Stimulated activated CD4-positive, alpha-beta T cell treated with anti-CD3 and anti-CD28 coated beads, Interleukin-4, amount 100 ng/mL, for 24 hours (primary cell): ENCODE measurements around the gene LIPC.

Source experiments
- DNase-seq: peaks from one replicate; pipeline ENCODE4 v3.0.0-alpha.2; 2020

LIPC gene

DNA sequence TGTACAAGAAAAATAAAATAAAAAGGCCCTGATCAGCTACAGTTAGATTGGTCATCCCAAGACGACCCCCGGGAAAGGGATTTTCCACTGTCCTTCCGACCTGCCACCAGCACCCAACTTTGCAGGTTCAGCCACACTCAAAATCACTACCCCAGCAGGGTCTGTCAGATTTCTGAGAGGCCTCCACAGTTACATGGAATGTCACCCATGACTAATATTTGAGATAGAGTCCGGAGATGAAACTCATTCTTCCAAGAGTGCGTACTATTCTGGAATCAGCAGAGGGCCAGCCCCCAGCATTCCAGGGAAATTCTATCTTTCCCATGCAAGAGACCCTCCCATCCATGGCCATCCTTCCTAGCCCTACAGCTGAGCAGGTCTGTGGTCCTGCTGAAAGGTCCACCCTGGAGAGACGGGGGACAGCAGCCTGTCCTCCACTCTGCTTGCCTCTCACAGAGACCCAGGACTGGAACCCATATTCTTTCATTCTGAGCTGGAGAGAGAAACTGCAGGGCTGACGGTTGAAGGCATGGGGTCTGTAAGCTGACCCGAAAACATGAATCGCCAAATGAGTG, 5.8 kb downstream of the LIPC start:
- DNase-seq, result no peak

DNA sequence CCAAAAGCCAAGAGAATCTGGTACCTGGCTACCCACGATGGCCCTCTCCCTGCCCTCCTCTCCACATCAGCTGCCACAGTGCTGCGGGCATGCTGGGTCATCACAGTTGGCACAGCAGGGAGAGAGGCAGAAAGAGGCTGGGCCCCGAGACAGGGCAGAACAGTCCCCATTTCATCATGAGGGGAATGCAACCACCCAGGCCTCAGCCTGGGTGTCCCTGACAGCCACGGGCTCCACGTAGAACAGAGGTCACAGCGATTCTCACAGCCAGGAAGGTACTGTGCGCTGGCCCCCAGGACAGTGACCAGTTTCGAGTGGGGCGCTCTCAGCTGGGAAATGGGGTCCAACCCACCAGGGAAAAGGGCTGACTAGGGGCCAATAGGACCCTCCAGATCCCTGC, 6.3 kb downstream of the LIPC start:
- no peak for DNase-seq

DNA sequence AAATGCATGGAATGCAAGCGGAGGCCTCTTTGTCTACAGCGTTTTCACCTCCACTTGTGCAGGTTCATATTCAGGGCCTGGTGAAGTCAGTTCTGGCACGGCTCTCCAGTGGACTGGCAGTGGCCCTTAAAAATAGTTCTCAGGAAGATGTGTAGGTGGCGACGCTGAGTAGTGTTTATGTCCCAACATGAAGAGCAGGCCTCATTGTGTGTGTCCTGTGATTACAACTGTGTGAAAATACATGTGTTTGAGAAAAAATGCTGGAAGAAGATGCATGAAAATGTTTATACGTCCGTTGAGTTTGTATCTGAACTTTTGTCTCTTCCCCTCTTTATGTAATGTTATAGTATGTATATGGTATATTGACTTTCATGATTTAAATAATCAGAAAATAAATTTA, 7.2 kb downstream of the LIPC start:
- peak; percentile 27 for DNase-seq

DNA sequence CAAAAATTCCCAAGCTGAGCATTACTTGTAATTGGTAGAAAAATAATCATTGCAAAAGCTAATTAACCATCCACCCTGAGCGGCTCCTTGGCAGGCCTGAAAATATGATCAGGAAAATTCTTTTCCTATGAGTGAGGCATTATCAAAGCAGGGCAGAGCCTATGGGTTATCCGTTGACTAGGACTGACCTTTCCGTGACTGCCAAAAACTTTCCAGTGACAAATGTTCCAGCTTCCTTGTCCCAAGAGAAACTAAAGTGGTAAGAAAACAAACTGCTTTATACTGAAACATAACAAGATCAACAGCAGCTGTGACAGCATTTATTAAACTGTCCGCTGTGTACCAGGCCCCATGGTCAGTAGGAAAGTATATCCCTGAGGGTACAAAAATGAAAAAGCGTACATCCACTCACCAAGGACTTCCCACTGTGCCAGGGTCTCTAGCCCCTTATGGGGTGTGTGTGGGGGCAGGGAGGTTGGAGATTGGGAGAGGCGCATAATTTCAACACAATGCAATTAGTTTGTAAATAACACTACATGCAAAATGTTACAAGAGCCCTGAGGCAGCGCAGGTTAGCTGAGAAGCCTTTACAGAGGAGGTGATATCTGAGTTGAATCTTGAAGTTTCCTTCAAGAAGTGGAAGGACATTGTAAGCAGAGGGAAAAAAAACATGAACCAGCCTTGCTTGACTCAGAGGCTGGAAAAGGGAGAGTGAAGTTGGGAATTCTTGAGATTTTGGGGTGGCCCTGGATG, 8.5 kb downstream of the LIPC start:
- no peak for DNase-seq

DNA sequence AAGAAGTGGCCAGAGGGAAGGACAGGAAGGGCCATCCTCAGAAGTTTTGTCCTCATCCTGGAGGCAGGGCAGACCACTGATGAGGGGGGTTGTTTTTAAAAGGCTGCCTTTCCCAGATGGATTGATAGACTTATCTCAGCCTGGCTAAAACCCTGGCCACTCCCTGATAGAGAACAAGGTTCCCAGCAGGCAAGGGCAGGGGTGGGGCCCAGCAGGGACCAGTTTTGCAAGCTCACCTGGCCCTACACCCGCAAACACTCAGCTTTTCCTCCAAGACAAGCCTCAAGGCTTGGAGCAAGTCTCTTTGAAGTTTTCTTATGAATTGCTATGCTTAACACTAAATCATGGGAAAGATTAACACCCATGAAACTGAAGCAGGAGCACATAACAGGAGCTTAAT, 9.1 kb downstream of the LIPC start:
- DNase-seq, result no peak

DNA sequence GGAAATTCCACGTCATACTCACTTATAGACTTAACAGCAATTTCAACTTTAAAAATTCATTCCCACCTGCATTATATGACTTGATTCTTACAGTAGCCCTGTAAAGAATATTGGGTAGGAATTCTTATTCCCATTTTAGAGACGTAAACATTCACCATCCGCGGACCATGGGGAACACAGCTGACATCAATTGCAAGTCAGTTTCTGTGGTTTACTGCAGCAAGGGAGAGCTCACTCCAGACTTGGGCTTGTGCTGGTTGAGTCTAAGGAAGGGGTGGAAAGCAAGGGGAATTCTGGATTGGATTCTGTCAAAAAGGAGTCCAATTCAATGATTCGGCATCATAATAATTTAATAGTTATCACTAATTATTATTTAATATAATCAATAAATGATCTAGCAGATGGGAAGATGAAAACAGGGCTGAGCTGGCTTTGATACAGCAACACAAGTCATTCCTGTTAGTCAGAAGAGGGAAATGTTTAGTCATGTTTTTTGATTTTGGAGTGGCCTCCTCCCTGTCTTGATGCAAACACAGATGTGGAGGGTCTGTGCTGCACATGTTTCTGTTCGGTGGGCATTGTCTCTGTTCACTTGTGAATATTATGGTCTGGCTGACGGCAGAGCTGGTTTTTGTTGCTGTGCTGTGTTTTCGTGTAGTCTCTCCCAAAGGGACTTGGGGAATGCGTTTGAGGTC, 9.7 kb downstream of the LIPC start:
- no peak for DNase-seq

DNA sequence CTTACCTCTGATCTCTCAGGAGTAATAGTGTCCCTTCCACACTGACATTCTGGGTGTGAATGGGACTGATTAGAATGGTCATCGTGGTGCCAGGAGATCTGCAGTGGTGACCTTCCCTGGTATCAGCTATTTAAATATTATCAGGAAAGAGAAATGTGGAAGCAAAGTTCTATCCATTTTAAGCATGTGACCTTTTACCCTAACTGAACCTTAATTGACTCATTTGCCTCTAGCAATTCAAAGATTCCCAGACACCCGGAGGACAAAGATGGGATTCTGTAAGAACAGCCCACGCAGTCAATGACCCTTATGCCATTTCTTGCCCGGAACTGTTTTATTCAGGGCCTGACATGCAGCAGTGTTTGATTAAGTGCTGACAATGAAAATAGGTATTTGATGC, 10.3 kb downstream of the LIPC start:
- DNase-seq, result no peak

DNA sequence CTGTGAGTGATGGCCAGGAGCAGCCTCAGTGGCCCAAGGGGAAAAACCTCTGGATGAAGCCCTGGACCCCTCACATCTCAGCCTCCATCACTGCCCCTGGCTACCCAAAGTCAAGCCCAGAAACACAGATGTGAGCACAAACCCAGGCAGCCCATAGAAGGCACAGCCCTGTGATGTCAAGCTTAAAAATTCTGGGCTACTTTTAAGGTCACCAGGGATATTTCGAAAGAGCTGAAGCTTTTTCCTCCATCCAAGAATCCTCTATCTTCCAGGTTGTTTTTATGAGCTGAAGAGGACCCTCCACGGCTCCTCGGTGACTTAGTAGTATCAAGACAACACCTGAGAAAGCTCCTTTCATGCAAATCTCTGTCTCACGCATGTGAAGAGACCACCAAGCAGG, 11.5 kb downstream of the LIPC start:
- DNase-seq, result no peak

DNA sequence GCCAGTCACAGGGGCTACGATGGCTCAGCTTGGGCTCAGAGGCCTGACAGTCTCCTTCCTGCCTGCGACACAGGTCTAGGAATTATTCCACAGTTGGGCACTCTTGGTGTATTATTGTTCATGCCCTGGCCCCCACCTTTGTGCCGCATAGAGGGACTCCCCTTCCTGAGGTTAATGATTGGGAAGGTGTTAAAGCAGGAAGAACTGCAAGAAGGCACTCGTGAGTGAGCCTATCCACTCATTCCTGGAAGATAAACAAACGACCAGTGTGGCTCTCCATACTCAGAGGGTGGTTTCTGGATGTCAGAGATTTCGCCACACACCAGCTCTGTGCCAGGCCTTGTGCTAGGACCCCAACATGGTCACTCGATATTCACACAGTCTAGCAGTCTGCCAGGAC, 12.3 kb downstream of the LIPC start:
- no peak for DNase-seq

DNA sequence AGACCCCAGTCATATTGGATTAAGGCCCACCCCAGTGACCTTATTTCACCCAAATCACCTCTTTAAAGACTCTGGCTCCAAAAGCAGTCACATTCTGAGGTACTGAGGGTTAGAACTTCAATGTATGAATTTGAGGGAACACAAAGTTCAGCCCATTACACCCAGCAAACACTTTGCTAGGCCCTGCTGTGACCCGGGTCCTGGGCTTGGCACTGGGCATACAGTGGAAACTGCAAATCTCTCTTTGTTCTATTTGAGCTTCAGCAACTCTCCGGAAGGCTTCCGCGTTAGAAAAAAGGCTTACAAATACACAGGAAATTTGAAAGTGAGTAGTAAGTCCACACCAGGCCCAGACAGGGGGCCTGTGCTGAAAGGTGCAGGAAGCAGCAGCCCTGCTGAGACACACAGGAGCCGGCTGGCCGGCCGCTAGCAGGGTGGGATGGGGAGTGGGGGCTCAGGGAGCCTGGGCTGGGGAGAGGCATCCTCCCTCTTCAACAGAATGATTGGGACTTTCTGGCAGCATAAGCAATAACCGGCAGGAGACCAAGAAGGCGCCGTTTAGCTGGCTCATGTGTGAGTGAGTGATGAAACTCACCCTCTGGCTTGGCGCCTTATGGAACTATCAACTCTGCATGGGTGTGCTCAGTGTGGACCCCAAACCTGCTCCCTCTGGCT, 13.0 kb downstream of the LIPC start:
- DNase-seq, result no peak

DNA sequence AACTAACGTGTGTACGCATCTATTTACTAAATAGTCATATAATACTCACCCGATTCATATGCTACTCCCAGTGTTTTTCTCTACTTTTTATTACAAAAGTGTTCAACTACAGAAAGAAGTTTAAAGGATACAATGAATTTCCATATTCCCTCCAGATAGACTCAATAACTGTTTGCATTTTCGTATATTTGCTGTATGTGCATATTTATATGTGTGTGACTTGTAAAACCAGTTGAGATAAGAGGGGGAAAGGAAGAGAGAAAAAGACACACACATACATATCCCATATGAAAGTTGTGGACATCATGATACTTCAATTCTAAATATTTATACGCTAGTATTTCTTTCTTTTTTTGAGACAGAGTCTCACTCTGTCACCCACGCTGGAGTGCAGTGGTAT, 14.1 kb downstream of the LIPC start:
- DNase-seq, result no peak

DNA sequence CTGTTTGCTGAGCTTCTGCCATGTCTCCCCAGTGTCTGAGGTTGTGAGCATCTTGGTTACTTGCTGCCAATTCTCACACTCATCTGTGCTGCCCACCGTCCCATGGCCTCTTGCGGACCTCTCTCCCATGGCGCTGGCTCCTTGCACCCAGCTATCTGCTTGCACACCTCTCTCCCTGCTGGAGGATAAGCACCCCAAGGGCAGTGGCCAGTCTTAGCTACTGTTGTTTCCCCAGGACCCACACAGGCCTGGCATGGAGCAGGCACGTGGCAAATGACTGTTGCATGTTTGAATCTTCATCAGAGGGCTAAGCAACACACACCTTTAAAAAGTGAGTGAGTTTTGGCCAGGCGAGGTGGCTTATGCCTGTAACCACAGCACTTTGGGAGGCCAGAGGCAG, 14.7 kb downstream of the LIPC start:
- no peak for DNase-seq

DNA sequence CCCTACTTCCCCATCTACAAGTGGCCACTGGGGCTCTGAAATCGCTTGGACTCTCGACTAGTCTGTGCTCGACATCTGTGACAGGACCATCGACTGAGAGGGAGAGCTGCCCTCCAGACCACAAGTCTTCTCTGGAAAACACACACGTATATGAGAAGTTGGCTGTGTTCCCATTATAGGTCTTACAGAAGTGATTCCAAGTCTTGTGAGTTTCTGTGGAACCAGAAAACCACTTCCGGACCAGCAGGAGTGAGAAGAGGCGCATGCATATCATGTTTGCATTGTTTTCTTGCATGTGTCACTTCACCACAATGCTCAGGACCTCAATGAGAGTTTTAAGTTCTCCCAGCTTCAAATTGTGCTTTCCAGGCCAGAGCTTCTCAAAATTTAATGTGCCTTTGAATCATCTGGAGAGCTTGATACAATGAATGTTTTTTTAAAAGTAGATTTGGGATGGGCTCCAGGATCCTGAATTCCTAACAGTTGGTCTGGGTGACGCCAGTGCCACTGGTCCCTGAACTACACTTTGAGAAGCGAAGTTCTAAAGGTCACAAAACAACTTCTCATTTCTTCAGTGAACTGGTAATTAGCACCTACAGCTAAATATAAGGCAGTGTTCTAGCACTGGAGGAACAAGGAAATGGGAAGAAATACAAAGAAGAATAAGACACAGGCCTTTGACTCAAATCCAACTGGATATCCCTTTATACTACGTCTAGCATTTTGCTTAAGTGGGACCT, 15.7 kb downstream of the LIPC start:
- DNase-seq, result no peak

DNA sequence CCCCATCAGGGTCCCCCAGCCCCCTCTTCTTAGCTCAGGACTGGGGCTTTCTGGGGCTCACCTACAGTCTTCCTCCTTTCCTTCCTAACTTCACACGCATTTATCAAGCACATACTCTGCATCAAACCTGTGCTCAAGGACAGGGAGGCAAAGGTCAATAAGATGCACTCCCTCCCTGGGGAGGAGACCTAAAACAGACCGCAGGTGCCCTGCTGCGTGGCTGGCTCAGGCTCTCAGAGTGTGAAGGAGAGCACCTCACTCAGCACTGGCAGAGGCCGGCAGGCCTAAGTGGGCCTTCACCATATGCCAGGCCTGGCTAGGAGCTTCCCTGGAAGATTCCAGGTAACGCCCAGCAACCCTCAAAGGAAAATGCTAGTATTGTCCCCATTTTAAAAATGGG, 16.5 kb downstream of the LIPC start:
- DNase-seq, result no peak

DNA sequence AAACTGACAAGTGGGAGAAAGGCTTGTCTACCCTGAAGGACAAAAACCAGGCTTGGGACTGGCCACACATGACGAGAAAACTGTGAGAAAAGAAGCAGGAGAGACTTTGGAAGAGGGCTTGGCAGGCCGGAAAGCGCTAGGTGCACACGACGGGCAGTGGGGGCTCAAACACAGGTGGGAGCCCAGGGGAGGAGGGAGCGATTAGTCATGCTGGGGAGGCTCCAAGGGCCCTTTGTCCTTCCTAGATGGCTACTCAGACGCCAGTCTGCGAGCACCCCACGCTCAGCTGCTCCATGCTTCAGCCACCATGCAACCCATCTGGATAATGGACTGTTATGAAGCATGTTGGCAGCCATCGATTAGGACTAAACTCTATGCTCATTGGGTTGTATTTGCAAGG, 17.1 kb downstream of the LIPC start:
- DNase-seq, result no peak

DNA sequence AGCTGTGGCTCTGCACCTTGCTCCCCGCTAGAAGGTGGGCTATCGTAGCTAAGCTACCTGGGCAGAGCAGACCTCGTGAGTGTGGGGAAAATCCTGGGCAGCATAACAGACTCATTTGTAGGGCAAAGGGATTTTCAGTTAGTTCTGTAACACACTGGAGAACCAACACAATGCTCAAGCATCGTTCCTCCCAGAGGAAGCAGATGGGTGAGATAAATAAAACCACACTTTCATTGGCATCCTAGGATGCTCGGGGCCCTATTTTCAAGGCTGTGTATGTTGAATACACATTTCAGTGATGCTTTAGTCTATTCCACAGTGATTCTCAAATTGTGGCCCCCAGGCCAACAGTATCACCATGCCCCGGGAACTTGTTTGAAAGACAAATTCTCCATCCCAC, 20.0 kb downstream of the LIPC start:
- DNase-seq, result no peak

DNA sequence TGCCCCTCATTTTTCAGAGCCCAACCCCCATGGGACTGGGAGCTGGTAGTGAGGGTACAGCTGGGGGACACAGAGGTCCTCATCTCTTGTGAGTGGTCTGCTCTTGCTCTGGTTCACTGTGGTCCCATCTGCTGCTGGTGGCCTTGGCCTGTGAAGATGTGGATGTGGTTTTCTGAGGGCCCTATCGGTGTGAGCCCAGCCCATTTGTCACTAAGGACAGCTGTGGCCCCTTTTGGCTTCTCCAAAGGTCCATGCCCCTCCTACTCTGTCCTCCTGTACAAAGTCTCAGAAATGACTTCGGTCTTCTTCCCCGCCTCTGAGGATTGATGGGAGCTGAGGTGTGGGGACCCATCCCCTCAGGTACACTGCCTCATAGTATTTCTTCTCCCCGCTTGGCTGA, 21.0 kb downstream of the LIPC start:
- no peak for DNase-seq

DNA sequence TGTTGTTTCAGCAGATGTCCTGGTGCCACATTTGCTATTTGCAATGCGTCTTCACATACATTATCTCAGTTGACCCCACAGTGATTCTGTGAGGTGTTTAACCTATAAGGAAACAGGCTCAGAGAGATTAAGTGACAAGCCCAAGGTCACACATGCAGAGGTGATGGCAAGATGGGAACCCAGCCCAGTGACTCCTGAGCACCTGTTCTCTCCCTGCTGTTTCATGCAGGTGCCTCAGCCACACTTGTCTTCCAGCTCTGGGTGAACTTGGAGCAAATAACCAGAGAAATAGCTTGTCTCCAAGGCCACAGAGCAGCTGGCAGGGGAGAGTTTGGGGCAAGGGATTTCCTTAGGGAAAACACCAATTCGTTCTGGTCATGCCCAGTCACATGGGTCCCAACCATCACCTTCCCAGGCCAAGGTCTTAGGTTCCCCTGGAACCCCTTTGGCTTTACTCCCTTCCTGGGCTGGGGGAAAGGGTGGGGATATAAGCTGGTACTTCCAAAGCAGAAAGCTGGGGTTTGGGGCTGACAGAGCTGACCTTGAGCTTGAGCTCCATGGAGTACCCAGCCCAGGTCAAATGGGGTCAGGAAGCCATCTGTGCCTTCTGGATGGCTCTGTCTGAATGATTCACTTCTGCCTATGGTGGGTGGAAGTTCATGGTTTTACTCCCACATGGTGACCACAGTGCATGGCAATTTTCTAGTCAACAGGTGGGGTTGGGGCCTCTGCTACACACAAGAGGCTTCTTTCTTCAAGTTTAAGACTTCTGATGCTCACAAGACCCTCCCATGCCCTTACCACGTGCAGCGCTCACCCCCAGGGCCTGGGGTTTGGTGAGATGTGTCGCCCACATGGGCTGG, 22.4 kb downstream of the LIPC start:
- peak; percentile 64 for DNase-seq

DNA sequence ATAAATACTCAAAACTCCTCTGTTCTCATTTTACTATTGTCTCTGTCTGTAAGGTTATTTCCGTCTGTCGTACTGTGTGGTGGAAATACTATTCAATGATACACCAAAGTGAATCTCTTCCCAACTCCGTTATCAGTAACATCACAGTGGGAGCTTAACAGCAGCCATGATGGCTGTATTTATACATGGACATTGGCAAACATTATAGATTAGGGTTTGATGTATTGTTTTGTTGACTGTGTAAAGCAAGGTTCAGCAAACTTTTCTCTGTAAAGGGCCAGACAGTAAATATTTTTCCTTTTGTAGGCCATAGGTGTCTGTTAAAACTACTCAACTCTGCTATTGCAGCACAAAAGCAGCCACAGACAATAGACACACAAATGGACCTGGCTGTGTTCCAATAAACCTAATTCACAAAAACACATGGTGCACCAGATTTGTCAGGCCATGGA, 23.2 kb downstream of the LIPC start:
- no peak for DNase-seq

DNA sequence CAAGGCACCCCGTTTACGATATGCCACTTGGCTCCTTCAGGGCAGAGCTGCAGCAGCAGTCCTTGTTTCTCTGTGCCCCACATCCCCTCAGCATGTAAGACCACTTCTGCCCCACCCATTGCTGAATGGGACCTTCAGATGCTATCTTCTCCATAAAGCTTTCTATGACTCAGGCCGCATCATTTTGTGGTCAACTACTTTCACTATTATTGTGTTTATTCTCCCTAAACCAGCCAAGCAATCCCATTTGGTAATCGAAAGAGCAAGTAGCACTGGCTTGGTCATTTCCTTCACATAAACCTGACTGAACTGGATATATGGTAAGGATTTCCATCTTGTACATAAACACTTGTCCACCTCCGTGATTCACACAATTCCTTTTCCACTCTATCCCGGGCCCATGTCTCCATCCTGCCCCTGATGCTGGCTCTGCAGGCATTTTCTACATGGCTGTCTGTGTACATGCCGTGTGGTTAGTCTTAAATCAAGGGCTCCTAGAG, 25.7 kb downstream of the LIPC start:
- DNase-seq, result peak; percentile 39

DNA sequence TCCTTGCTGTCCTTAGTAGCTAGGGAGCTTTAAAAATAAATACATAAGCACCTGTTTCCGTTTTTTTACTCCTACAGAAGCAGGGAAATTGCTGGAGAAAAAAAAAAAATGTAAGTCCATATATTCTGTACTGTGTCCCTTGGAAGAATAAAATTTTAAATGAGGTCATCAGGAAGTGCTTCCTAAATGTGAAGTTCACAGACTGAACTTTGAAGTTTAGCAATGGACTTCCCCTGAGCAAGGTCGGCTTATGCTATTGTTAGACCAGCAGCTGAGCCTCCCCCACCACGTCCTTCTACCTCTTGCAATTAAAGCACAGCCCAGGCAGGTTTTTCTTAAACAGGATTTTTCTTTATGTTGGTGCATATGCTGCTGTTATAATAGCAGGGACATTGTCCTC, 26.3 kb downstream of the LIPC start:
- no peak for DNase-seq

DNA sequence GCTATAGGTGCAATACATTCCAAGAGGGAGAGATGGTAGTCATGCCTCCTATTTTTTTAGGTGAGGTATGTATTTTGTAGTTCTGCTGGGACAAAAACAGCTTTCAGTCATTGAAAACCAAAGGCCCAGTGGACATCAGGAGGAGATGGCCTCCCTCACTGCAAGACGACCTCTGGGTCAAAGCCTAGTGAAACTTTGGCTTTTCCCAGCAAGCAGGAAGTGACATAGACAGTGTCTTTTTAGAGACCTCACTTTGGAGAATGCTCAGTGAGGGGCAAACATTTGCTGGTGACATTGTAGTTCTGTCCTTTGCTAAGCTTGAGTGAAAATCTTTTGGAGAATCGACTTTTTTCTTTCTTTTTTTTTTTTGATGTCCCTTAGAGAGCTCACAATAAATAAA, 27.3 kb downstream of the LIPC start:
- DNase-seq, result no peak
